ENCODE data around the gene SH3PXD2B.

- TF ChIP-seq ZBTB7A (IDR thresholded peaks at IDR 0.05; ENCODE audit: low read depth) (no peak), YY1 (IDR thresholded peaks at IDR 0.05; ENCODE audit: low read depth) (no peak), USF1 (IDR thresholded peaks at IDR 0.05) (no peak), EP300 (IDR thresholded peaks at IDR 0.05; ENCODE audit: borderline replicate concordance) (no peak), RAD21 (IDR thresholded peaks at IDR 0.05; ENCODE audit: low read depth) (no peak), MAX (IDR thresholded peaks at IDR 0.05) (no peak), REST (IDR thresholded peaks at IDR 0.05; ENCODE audit: low read depth) (no peak), TAF1 (IDR thresholded peaks at IDR 0.05; ENCODE audit: low read depth) (no peak)
These were observed 119.7 kb downstream of the SH3PXD2B start for GRCh38 chr5:172334641-172335040.
